ENCODE data around the gene CXorf38. TPM values are rescaled to one million over a fixed set of nuclear protein-coding genes. Genes with fewer than 3 reads are reported as not detected.
"Not testable (repeated sequence)": the region's sequence is repeated elsewhere in the genome, so short reads cannot be mapped to it uniquely, and the experiment has no call there.

Gene CXorf38
- total RNA-seq, 4 donors from 2014 or later: 5.4 to 10.8 (median 9.2) TPM

- Histone ChIP-seq H3K27ac (replicated peaks in 1 of 4) (no peak overlapping the region), H3K4me3 (no peak overlapping the region), H3K36me3 (no peaks in the 10 kb centered on the region), H3K4me1 (no peaks in the 10 kb centered on the region), H3K9me3 (no peaks in the 10 kb centered on the region), H3K27me3 (no peaks in the 10 kb centered on the region)
- no peak for TF ChIP-seq POLR2AphosphoS5 (IDR thresholded peaks at IDR 0.05)
- TF ChIP-seq POLR2A (IDR thresholded peaks at IDR 0.05; ENCODE audit: low read depth): no peak
- no peak for TF ChIP-seq CTCF (IDR thresholded peaks at IDR 0.05)
- TF ChIP-seq EP300 (IDR thresholded peaks at IDR 0.05): no peak
- intact Hi-C loops (cut with DNase I): no loop called here
- WGBS: 86% methylated on average over 9 of the region's 9 CpGs
- no peak for DNase-seq (ENCODE audit: extremely low spot score)
These were observed 31.4 kb downstream of the CXorf38 start for GRCh38 chrX:40615976-40616375.

- H3K27ac ChIP-seq (replicated peaks in 1 of 4): no peak overlapping the region
- H3K4me3 ChIP-seq: no peak overlapping the region
- 77% methylated on average over 3 of the region's 4 CpGs for WGBS
- no peak for TF ChIP-seq EP300 (IDR thresholded peaks at IDR 0.05)
- TF ChIP-seq POLR2A (IDR thresholded peaks at IDR 0.05; ENCODE audit: low read depth): no peak
- TF ChIP-seq CTCF (IDR thresholded peaks at IDR 0.05): no peak
- TF ChIP-seq POLR2AphosphoS5 (IDR thresholded peaks at IDR 0.05): no peak
- no peaks in the 10 kb centered on the region for H3K36me3 ChIP-seq
- intact Hi-C loops (cut with DNase I): no loop called here
- DNase-seq (ENCODE audit: extremely low spot score): no peak
- no peaks in the 10 kb centered on the region for H3K9me3 ChIP-seq
- H3K27me3 ChIP-seq: no peaks in the 10 kb centered on the region
- H3K4me1 ChIP-seq: peaks cover 0 to 3% (median 0%) of the 10 kb centered on the region in 4 donors
These were observed 34.9 kb downstream of the CXorf38 start for GRCh38 chrX:40612511-40612910.

- no peak overlapping the region for H3K4me3 ChIP-seq
- TF ChIP-seq POLR2A (IDR thresholded peaks at IDR 0.05; ENCODE audit: low read depth) (no peak), EP300 (IDR thresholded peaks at IDR 0.05) (no peak), POLR2AphosphoS5 (IDR thresholded peaks at IDR 0.05) (no peak), CTCF (IDR thresholded peaks at IDR 0.05) (no peak)
- H3K9me3 ChIP-seq: no peaks in the 10 kb centered on the region
- no peak for DNase-seq (ENCODE audit: extremely low spot score)
- intact Hi-C loops (cut with DNase I): no loop called here
- 64% methylated on average over 3 of the region's 3 CpGs for WGBS
- H3K4me1 ChIP-seq: peaks cover 0 to 7% (median 0%) of the 10 kb centered on the region in 4 donors
- H3K36me3 ChIP-seq: peaks cover 0 to 25% (median 5%) of the 10 kb centered on the region in 4 donors
- H3K27me3 ChIP-seq: no peaks in the 10 kb centered on the region
- H3K27ac ChIP-seq (replicated peaks in 1 of 4): no peak overlapping the region
These were observed 40.0 kb downstream of the CXorf38 start for GRCh38 chrX:40607381-40607780.

- no peak overlapping the region for H3K27ac ChIP-seq (replicated peaks in 1 of 4)
- H3K4me3 ChIP-seq: no peak overlapping the region
- no peaks in the 10 kb centered on the region for H3K27me3 ChIP-seq
- H3K36me3 ChIP-seq: peaks cover 11 to 59% (median 27%) of the 10 kb centered on the region in 4 donors
- 90% methylated on average over 6 of the region's 6 CpGs for WGBS
- DNase-seq (ENCODE audit: extremely low spot score): no peak
- intact Hi-C loops (cut with DNase I): no loop called here
- no peak for TF ChIP-seq POLR2AphosphoS5 (IDR thresholded peaks at IDR 0.05)
- TF ChIP-seq CTCF (IDR thresholded peaks at IDR 0.05): no peak
- no peak for TF ChIP-seq EP300 (IDR thresholded peaks at IDR 0.05)
- TF ChIP-seq POLR2A (IDR thresholded peaks at IDR 0.05; ENCODE audit: low read depth): no peak
- H3K9me3 ChIP-seq: no peaks in the 10 kb centered on the region
- peaks cover 0 to 7% (median 0%) of the 10 kb centered on the region in 4 donors for H3K4me1 ChIP-seq
These were observed 43.9 kb downstream of the CXorf38 start for GRCh38 chrX:40603446-40603845.

- H3K27me3 ChIP-seq; DNase-seq (ENCODE audit: extremely low spot score): not testable (repeated sequence)
These were observed 57.6 kb downstream of the CXorf38 start for GRCh38 chrX:40589616-40590321.

GRCh38 chrX:40587623-40588022, 59.7 kb downstream of the CXorf38 start:
- 63% methylated on average over 1 of the region's 1 CpG for WGBS
- H3K9me3 ChIP-seq; H3K27me3 ChIP-seq; H3K27ac ChIP-seq (replicated peaks in 1 of 4); H3K4me3 ChIP-seq; DNase-seq (ENCODE audit: extremely low spot score); intact Hi-C loops (cut with DNase I): not testable (repeated sequence)
- H3K36me3 ChIP-seq: peaks cover 11 to 27% (median 21%) of the 10 kb centered on the region in 4 donors
- peaks cover 0 to 12% (median 7%) of the 10 kb centered on the region in 4 donors for H3K4me1 ChIP-seq

More at GRCh38 chrX:40589616-40590321, 57.6 kb downstream of the CXorf38 start:
- H3K27ac ChIP-seq (replicated peaks in 1 of 4); H3K4me1 ChIP-seq; H3K9me3 ChIP-seq; H3K4me3 ChIP-seq; intact Hi-C loops (cut with DNase I): not testable (repeated sequence)
- WGBS: 84% methylated on average over 6 of the region's 6 CpGs
- peaks cover 11 to 42% (median 24%) of the 10 kb centered on the region in 4 donors for H3K36me3 ChIP-seq

Measured in esophagus muscularis mucosa (tissue), 4 donors.